Fibroblast of mammary gland (primary cell): Measurements from ENCODE around the gene RANBP3L.
A peak's percentile ranks its signal among the peaks of the same experiment; 100 is the strongest.
"Not testable (repeated sequence)": the region's sequence is repeated elsewhere in the genome, so short reads cannot be mapped to it uniquely, and the experiment has no call there.

ENCODE experiments used
- DNase-seq: peaks from one replicate; pipeline ENCODE4 v3.0.0-alpha.2; 2010; ENCODE audit warnings: low read depth
- H3K4me3 ChIP-seq: 2 replicates; pipeline ENCODE4 v1.5.1; 2011; ENCODE audit warnings: low read depth, mild to moderate bottlenecking, low read length, moderate library complexity; ENCODE audit not compliant: control insufficient read depth
- TF ChIP-seq, protein P1 (sequence below): conservative IDR thresholded peaks from 2 replicates; pipeline ENCODE4 v1.5.1; 2011; ENCODE audit warnings: low read depth, low read length, inconsistent platforms; ENCODE audit not compliant: control insufficient read depth, insufficient read depth

RANBP3L gene

GRCh38 chr5:36301858-36302603 is at the start of gene RANBP3L:
RANBP3L (minus strand) TSS chr5:36301902; CDS start chr5:36301416, 486 bp downstream.
- DNase-seq = peak; percentile 34
- TF ChIP-seq, protein P1, sequence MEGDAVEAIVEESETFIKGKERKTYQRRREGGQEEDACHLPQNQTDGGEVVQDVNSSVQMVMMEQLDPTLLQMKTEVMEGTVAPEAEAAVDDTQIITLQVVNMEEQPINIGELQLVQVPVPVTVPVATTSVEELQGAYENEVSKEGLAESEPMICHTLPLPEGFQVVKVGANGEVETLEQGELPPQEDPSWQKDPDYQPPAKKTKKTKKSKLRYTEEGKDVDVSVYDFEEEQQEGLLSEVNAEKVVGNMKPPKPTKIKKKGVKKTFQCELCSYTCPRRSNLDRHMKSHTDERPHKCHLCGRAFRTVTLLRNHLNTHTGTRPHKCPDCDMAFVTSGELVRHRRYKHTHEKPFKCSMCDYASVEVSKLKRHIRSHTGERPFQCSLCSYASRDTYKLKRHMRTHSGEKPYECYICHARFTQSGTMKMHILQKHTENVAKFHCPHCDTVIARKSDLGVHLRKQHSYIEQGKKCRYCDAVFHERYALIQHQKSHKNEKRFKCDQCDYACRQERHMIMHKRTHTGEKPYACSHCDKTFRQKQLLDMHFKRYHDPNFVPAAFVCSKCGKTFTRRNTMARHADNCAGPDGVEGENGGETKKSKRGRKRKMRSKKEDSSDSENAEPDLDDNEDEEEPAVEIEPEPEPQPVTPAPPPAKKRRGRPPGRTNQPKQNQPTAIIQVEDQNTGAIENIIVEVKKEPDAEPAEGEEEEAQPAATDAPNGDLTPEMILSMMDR = no peak
- no peak within 1 kb of the TSS for H3K4me3 ChIP-seq

DNA sequence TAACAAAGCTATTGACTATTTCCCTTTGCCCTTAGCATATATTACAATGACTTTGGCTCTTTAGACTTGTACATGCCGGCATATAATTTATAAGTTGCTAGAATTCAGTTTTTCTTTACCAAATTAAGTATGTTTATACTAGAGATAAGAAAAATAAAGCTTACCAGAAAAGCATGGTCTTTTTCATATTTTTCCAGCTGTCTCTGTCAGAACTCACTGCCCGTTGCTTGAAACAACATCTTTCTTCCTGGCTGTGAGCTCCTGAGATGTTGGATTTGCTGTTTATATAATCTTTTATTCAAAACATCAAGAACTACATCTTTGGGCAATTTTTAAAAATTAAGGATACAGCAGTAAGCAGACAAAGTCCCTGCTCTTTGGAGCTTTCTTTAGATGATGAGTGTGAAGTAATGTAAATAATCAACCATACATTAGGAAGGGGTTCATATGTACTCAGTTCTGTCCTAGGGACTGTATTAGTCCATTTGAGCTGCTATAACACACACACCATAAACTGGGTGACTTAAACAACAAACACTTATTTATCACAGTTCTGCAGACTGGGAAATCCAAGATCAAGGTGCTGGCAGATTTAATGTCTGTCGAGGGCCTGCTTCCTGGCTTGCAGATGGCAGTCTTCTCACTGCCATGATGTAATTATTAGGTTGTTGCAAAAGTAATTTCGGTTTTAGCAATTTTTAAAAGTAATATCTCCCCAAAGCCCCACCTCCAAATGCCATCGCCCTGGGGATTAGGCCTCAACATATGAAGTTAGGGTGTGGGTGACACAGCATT is 45.4 kb upstream of the RANBP3L start:
- DNase-seq = no peak
- H3K4me3 ChIP-seq = no peak overlapping the region
- TF ChIP-seq, protein P1 = no peak

DNA sequence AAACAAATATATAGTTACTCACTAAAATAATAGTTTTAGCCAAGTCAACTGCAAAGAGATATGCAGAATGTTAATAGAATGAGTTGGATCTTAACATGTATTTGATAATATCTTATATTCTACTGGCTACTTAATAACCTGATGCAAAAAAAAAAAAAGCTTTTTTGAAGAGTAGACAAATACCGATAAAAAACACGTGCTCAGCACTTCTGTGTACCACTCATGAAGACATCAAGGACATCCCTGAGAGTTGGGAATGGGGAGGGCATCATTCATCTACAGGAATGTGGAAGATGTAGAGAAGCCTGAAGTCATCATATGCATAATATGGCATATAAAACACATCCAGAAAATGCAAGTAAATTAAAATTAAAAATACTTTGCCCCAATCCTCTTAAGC is 43.2 kb upstream of the RANBP3L start:
- no peak for DNase-seq
- no peak overlapping the region for H3K4me3 ChIP-seq
- TF ChIP-seq, protein P1 = no peak

DNA sequence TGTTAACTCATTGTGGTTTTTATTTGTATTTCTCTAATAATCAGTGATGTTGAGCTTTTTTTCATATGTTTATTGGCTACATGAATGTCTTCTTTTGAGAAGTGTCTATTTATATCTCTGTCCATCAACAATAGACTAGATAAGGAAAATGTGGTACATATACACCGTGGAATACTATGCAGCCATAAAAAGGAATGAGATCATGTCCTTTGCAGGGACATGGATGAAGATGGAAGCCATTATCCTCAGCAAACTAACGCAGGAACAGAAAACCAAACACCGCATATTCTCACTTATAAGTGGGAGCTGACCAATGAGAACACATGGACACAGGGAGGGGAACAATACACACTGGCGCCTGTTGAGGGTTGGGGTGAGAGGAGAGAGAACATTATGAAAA is 40.0 kb upstream of the RANBP3L start:
- DNase-seq, H3K4me3 ChIP-seq: not testable (repeated sequence)

DNA sequence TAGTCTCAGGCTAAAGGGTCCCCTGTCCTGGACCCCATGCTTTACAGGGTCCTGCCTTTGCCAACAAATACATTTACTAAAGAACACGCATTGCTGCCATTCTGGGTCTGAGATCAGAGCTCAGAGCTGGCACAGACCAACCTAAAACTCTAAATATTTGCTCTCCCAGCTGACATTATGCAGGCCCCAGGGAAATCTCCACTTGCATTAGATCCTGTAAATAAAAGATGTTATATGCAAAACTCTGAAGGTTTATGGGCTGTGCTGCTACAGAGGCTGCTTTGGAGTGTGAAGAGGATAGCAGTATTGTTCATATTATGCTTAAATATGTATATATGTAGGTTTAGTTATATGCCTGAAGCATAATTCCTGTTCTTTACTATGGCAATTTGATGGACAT is 35.9 kb upstream of the RANBP3L start:
- TF ChIP-seq, protein P1 = no peak
- H3K4me3 ChIP-seq = no peak overlapping the region
- no peak for DNase-seq

GRCh38 chr5:36334315-36334714 is 32.6 kb upstream of the RANBP3L start:
- H3K4me3 ChIP-seq = no peak overlapping the region
- no peak for DNase-seq
- TF ChIP-seq, protein P1 = no peak

GRCh38 chr5:36332720-36333119 is 31.0 kb upstream of the RANBP3L start:
- not testable (repeated sequence) for DNase-seq, H3K4me3 ChIP-seq

DNA sequence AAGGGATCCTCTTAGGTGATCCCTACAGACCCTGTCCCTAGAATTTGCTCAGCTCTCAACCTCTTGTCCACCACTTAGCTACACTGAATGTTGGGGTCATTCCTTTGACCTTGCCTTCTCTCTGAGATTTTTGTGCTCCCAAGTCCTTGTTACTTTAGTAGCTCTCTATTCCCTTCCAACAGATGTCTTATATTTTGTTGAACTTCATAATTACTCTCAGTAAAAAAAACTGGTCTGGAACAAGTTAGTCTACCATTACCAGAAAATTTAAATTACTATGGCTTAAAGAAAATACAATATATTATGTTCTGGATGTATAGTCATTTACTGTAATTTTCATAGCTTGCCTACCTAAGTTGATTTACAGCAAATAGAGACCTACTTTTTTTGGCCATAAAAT is 23.5 kb upstream of the RANBP3L start:
- no peak overlapping the region for H3K4me3 ChIP-seq
- no peak for DNase-seq
- TF ChIP-seq, protein P1 = no peak
